ENCODE results near the gene DCTPP1.

The DCTPP1 gene

GRCh38 chr16:30418350-30419181, 11.3 kb downstream of the DCTPP1 start:
- no peak for TF ChIP-seq CTCF (IDR thresholded peaks at IDR 0.05; ENCODE audit: low read length, missing control alignments)
- H3K4me3 ChIP-seq (replicated peaks; ENCODE audit: low read depth, low read length) = peak overlapping the region; percentile 53

GRCh38 chr16:30417529-30418349, 12.1 kb downstream of the DCTPP1 start:
- peak; percentile 94 for DNase-seq (ENCODE audit: low read depth)
- TF ChIP-seq CTCF (IDR thresholded peaks at IDR 0.05; ENCODE audit: low read length, missing control alignments) = no peak
- peak overlapping the region; percentile 53 for H3K4me3 ChIP-seq (replicated peaks; ENCODE audit: low read depth, low read length)

More at GRCh38 chr16:30418350-30419181, 11.3 kb downstream of the DCTPP1 start:
- no peak for DNase-seq (ENCODE audit: low read depth)

DNA sequence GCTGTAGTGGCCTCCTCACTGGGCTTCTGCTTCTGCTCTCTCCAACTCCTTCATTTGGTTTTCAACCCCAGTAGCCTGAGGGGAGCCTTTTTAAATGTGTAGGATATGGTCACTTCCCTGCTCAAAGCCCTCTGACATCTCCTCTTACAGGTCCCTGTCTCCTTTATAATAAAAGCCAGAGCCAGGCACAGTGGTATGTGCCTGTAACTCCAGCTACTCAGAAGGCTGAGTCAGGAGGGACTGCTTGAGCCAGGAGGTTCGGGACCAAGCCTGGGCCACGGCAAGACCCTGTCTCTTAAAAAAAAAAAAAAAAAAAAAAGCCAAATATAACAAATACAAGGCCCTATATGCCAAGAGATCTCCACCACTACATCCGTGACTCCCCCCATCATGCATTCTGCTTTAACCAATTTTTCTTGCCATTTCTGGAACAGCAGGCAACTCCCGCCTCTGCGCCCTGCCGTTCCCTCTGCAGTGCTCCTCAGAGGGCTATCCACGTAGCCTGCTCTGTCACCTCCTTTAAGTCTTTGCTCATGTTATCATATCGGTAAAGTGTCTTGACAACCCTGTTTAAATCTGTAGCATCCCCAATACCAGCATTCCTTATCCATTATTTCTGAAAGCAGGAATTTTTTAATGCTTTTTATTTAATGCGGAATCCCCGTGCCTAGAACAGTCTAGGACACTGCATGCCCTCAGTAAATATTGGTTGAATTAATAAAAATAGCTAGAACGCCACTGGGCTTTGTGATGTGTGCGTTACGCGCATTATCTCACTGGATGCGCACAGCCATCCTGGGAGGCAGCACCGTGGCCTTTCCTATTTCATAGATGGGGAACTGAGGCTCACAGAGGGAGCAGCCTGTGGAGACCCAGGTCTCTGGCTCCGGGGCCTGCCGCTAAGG, 13.0 kb downstream of the DCTPP1 start:
- H3K4me3 ChIP-seq (replicated peaks; ENCODE audit: low read depth, low read length) = peak overlapping the region; percentile 53
- TF ChIP-seq CTCF (IDR thresholded peaks at IDR 0.05; ENCODE audit: low read length, missing control alignments) = no peak
- no peak for DNase-seq (ENCODE audit: low read depth)

DNA sequence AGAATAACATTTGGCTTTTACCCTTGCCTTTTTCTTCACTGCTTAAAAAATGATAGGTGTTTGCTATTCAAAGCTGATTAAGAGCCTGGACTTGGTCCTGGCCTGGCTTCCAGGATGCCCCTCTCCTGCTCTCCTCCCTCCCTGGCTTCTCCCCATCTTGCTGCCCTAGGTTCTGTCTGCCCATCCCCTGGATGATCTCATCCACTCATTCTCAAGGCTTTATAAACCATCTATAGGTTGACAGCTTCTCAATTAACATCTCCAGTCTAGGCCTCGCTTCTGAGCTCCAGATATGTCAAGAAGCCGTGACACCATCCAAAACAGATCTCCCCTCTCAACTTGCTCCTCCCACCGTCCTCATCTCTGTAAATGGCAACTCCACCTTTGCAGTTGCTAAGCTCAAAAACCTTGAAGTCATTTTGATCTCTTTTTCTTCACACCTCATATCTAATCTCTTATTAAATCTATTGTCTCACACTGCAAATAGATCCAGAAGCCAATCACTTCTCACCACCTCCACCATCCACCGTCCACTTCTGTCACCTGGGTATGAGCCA, 13.7 kb downstream of the DCTPP1 start:
- H3K4me3 ChIP-seq (replicated peaks; ENCODE audit: low read depth, low read length) = no peak overlapping the region
- DNase-seq (ENCODE audit: low read depth) = no peak
- TF ChIP-seq CTCF (IDR thresholded peaks at IDR 0.05; ENCODE audit: low read length, missing control alignments) = no peak

GRCh38 chr16:30414159-30414558, 15.7 kb downstream of the DCTPP1 start:
- TF ChIP-seq CTCF (IDR thresholded peaks at IDR 0.05; ENCODE audit: low read length, missing control alignments) = no peak
- DNase-seq (ENCODE audit: low read depth) = no peak

DNA sequence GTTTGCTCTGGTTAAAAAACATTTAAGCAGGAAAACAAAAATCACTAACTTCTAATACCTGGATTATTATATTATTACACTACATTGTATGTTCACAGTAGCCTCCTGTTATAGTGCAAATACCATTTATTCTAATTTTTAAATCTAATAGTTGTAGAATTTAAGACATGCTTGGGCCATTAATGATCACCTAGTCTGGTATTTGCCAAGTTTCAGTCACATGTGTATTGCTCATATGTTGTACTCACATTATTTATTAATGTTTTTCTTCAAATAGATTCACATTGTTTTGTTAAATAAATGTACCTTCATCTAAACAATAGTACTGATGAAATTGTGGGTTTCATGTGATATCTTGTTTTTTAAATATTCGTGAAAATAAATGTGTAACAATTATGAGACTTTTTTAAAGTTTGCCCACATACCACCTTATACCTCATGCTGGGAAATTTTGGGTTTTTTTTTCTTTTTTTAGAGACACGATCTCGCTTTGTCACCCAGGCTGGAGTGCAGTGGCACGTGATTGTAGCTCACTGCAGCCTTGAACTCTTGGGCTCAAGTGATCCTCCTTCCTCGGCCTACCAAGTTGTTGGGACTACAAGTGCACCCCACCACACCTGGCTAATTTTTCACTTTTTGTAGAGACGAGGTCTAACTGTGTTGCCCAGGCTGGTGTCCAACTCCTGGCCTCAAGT, 16.6 kb downstream of the DCTPP1 start:
- DNase-seq (ENCODE audit: low read depth) = no peak
- no peak overlapping the region for H3K4me3 ChIP-seq (replicated peaks; ENCODE audit: low read depth, low read length)
- TF ChIP-seq CTCF (IDR thresholded peaks at IDR 0.05; ENCODE audit: low read length, missing control alignments) = no peak

More at GRCh38 chr16:30414159-30414558, 15.7 kb downstream of the DCTPP1 start:
- no peak overlapping the region for H3K4me3 ChIP-seq (replicated peaks; ENCODE audit: low read depth, low read length)

Measured in fibroblast of pulmonary artery (primary cell).